Measurements from ENCODE around the gene ZIC4. TPM values are rescaled to one million over a fixed set of nuclear protein-coding genes. Genes with fewer than 3 reads are reported as not detected.
A peak's percentile ranks its signal among the peaks of the same experiment; 100 is the strongest.

ZIC4 gene
- total and polyA plus RNA-seq, 4 donors: 0.06 TPM; not detected in 3

DNA sequence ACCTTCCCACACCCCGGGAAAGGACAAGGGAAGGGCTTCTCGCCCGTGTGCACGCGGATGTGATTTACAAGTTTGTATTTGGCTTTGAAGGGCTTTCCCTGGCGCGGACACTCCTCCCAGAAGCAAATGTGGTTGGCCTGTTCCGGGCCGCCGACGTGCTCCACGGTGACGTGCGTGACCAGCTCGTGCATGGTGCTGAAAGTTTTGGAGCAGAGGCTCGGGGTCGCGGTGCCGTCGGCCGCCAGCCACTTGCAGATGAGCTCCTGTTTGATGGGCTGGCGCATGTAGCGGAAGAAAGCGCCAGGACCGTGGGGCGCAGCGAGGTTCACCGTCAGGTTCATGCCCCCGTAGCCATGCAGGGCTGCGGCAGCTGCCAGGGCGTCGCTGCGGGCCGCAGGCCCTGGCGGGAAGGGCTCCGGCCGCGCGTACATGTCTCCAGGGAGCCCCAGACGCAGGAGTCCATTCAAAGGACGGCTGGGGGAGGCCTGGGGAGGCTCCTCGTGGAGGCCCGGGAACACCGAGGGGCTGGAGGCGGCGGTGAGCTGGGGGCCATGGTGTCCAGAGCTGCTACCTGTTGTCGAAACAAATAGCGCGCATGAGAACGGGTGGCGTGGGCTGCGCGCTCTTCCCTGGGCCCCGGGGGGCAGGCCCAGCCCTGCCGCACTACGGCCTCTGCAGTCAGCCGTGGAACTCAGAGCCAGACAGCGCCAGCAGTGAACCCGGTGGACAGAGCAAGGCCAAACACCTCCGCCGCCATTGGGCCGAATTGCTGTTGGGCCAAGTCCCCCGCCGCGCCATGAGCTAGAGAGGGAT, 10.2 kb downstream of the ZIC4 start (continued):
- no peak for TF ChIP-seq ZBTB33 (IDR thresholded peaks at IDR 0.05)
- no peak for TF ChIP-seq FOXA2 (IDR thresholded peaks at IDR 0.05)
- TF ChIP-seq GABPA (IDR thresholded peaks at IDR 0.05 in 1 of 2, conservative IDR thresholded peaks at IDR 0.05 in 1 of 2): no peak
- TF ChIP-seq RXRA (IDR thresholded peaks at IDR 0.05): no peak
- TF ChIP-seq YY1 (IDR thresholded peaks at IDR 0.05): no peak
- no peak for TF ChIP-seq FOXA1 (IDR thresholded peaks at IDR 0.05)

GRCh38 chr3:147394884-147395225, 11.5 kb downstream of the ZIC4 start:
- Histone ChIP-seq H3K9me3 (ENCODE audit: control insufficient read depth in 4 of 4, low read length in 3 of 4) (peaks cover 0 to 6% (median 0%) of the 10 kb centered on the region in 4 donors), H3K4me1 (ENCODE audit: control insufficient read depth in 4 of 4, insufficient read depth in 4 of 4, low read length in 3 of 4) (peaks cover 13 to 42% (median 26%) of the 10 kb centered on the region in 4 donors), H3K27ac (ENCODE audit: low read depth in 1 of 2, low read length in 2 of 2) (no peak overlapping the region), H3K36me3 (ENCODE audit: control insufficient read depth in 4 of 4, insufficient read depth in 3 of 4, low read depth in 1 of 4, low read length in 3 of 4) (peaks cover 0 to 4% (median 0%) of the 10 kb centered on the region in 4 donors), H3K27me3 (ENCODE audit: control insufficient read depth in 4 of 4, insufficient read depth in 4 of 4, low read length in 3 of 4) (peaks cover 5 to 16% (median 8%) of the 10 kb centered on the region in 4 donors), H3K9ac (ENCODE audit: low read depth in 1 of 2, low read length in 2 of 2) (no peak overlapping the region), H3K4me3 (ENCODE audit: low read depth in 1 of 3, low read length in 3 of 3) (peak overlapping the region in 1 of 3 donors; percentile 75)
- no peak for DNase-seq (ENCODE audit: low spot score)
- TF ChIP-seq JUND (IDR thresholded peaks at IDR 0.05) (no peak), EGR1 (IDR thresholded peaks at IDR 0.05; ENCODE audit: low read depth in 2 of 2) (no peak), HNF4G (IDR thresholded peaks at IDR 0.05) (no peak), ZBTB33 (IDR thresholded peaks at IDR 0.05) (no peak), NR2F2 (IDR thresholded peaks at IDR 0.05) (no peak), RAD21 (IDR thresholded peaks at IDR 0.05) (no peak), FOXA2 (IDR thresholded peaks at IDR 0.05) (no peak), RXRA (IDR thresholded peaks at IDR 0.05) (no peak), GABPA (IDR thresholded peaks at IDR 0.05 in 1 of 2, conservative IDR thresholded peaks at IDR 0.05 in 1 of 2) (no peak), FOXA1 (IDR thresholded peaks at IDR 0.05) (no peak)
- TF ChIP-seq, protein P1, sequence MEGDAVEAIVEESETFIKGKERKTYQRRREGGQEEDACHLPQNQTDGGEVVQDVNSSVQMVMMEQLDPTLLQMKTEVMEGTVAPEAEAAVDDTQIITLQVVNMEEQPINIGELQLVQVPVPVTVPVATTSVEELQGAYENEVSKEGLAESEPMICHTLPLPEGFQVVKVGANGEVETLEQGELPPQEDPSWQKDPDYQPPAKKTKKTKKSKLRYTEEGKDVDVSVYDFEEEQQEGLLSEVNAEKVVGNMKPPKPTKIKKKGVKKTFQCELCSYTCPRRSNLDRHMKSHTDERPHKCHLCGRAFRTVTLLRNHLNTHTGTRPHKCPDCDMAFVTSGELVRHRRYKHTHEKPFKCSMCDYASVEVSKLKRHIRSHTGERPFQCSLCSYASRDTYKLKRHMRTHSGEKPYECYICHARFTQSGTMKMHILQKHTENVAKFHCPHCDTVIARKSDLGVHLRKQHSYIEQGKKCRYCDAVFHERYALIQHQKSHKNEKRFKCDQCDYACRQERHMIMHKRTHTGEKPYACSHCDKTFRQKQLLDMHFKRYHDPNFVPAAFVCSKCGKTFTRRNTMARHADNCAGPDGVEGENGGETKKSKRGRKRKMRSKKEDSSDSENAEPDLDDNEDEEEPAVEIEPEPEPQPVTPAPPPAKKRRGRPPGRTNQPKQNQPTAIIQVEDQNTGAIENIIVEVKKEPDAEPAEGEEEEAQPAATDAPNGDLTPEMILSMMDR (IDR thresholded peaks at IDR 0.05; ENCODE audit: low read depth, low read length, missing input control): no peak
- WGBS: 25% methylated on average over 5 of the region's 5 CpGs
